ENCODE measurements around the gene RALY. TPM values are rescaled to one million over a fixed set of nuclear protein-coding genes. Genes with fewer than 3 reads are reported as not detected.

RALY gene
- total RNA-seq, 4 donors from 2014 or later = 71.6 to 166 (median 149) TPM

DNA sequence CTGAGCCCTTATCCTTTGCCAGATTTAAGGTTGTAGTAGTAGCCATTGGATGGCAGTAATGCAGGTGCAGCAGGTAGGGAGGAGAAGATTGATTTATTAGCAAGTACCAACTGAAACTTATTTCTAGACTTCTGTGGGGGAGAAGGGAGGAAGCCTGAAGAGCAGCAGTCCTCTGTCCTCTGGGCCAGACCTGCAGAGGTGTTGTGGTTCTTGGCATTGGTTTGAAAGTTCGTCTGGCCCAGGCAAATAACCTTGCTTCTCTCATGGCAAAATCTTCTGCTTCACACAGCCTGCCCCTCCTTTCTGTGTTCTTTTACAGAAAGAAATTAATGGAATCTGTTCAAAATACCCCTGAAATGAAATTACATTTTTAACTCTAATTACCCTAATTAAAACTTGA, 24.5 kb downstream of the RALY start:
- H3K4me1 ChIP-seq = peaks cover 29 to 76% (median 37%) of the 10 kb centered on the region in 4 donors
- intact Hi-C loops (cut with DNase I; ENCODE audit: low total_unique reads) = no loop called here
- 59% methylated on average over 1 of the region's 1 CpG; no CpG with 5 or more reads in 1 of the 2 donors for WGBS, 2 donors (ENCODE audit: low coverage in 1 of 2)

DNA sequence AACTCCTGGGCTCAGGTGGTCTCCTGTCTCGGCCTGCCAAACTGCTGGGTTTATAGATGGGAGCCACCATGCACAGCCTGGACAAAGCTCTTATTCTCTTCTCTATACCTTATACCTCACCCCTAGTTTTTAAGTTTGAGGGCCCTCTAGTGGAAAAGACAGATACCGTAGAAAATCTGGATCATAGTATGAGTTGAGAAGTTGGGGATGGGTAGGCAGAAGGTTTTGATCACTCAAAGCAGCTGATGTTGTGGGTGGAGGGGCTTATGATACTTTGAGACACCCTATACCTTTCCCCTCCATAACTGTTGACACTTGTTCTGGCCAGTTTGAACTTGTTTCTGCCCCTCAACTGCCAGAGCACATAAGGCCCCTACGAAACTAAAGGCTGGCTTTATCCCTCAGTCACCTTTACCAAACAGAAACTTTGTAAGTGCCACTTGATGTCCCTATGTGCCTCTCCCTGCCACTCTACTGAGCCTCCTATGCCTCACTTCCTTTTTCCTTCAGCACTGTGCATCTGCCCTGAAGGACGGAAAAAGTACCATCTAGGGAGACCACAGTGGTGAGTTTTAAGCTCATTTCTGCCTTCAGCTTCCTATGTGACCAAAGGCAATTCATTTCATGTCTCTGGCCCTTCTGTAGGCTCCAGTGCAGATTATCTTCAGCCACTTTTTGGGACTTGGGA, 28.6 kb downstream of the RALY start:
- in situ Hi-C loops (cut with MboI; ENCODE audit: low pct_ligation_motif_present in 1 of 4, low pct_unique_long_range_greater_than_20kb in 1 of 4, low sequenced_read_pairs in 3 of 4) (no loop called here), intact Hi-C loops (cut with DNase I; ENCODE audit: low total_unique reads) (no loop called here)
- H3K4me1 ChIP-seq = peaks cover 28 to 76% (median 41%) of the 10 kb centered on the region in 4 donors
- no peaks in the 10 kb centered on the region for H3K9me3 ChIP-seq
- H3K27me3 ChIP-seq = no peaks in the 10 kb centered on the region
- no peak for TF ChIP-seq POLR2AphosphoS5 (IDR thresholded peaks at IDR 0.05)
- TF ChIP-seq, protein P1, sequence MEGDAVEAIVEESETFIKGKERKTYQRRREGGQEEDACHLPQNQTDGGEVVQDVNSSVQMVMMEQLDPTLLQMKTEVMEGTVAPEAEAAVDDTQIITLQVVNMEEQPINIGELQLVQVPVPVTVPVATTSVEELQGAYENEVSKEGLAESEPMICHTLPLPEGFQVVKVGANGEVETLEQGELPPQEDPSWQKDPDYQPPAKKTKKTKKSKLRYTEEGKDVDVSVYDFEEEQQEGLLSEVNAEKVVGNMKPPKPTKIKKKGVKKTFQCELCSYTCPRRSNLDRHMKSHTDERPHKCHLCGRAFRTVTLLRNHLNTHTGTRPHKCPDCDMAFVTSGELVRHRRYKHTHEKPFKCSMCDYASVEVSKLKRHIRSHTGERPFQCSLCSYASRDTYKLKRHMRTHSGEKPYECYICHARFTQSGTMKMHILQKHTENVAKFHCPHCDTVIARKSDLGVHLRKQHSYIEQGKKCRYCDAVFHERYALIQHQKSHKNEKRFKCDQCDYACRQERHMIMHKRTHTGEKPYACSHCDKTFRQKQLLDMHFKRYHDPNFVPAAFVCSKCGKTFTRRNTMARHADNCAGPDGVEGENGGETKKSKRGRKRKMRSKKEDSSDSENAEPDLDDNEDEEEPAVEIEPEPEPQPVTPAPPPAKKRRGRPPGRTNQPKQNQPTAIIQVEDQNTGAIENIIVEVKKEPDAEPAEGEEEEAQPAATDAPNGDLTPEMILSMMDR (IDR thresholded peaks at IDR 0.05) = peak in 2 of 5 experiments; percentile 14 to 16
- H3K4me3 ChIP-seq = no peak overlapping the region
- 78 to 83% methylated on average over 3 to 4 of the region's 4 CpGs for WGBS, 2 donors (ENCODE audit: low coverage in 1 of 2)
- no peak overlapping the region for H3K27ac ChIP-seq
- DNase-seq = no peak
- no peaks in the 10 kb centered on the region for H3K36me3 ChIP-seq

More for the DNA sequence above, 24.5 kb downstream of the RALY start:
- H3K27ac ChIP-seq = no peak overlapping the region
- TF ChIP-seq, protein P1 (IDR thresholded peaks at IDR 0.05) = no peak
- no peak for TF ChIP-seq POLR2AphosphoS5 (IDR thresholded peaks at IDR 0.05)
- no peak for TF ChIP-seq EP300 (IDR thresholded peaks at IDR 0.05; ENCODE audit: low read depth)
- no peak for TF ChIP-seq POLR2A (IDR thresholded peaks at IDR 0.05)
- no peak overlapping the region for H3K4me3 ChIP-seq
- no peaks in the 10 kb centered on the region for H3K27me3 ChIP-seq
- no peaks in the 10 kb centered on the region for H3K36me3 ChIP-seq
- in situ Hi-C loops (cut with MboI; ENCODE audit: low pct_ligation_motif_present in 1 of 4, low pct_unique_long_range_greater_than_20kb in 1 of 4, low sequenced_read_pairs in 3 of 4) = no loop called here
- no peak for DNase-seq
- H3K9me3 ChIP-seq = no peaks in the 10 kb centered on the region

DNA sequence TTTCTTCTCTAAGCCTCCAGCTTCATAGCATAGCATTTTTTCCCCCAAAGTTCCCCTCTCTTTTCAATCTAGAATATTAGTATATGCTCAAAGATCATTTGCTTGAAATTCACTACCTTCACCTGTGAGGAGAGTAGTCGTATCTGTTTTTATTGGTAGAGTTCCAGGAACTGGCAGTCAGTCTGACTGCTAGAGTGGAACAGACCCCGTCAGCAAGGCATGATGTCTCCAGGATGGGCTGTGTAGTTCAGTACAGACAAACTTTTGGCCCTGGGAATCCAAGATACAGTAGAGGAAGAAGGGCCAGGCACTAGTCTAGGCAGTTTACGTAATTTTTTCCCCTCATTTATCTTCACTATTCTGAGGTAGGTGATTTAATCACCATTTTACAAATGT, 29.1 kb downstream of the RALY start:
- no peak overlapping the region for H3K4me3 ChIP-seq
- peaks cover 25 to 75% (median 41%) of the 10 kb centered on the region in 4 donors for H3K4me1 ChIP-seq
- 45 to 71% methylated on average over 2 to 3 of the region's 3 CpGs for WGBS, 2 donors (ENCODE audit: low coverage in 1 of 2)
- no peaks in the 10 kb centered on the region for H3K9me3 ChIP-seq
- DNase-seq = no peak
- in situ Hi-C loops (cut with MboI; ENCODE audit: low pct_ligation_motif_present in 1 of 4, low pct_unique_long_range_greater_than_20kb in 1 of 4, low sequenced_read_pairs in 3 of 4) = no loop called here
- intact Hi-C loops (cut with DNase I; ENCODE audit: low total_unique reads) = no loop called here
- no peak for TF ChIP-seq POLR2A (IDR thresholded peaks at IDR 0.05)
- no peak for TF ChIP-seq POLR2AphosphoS5 (IDR thresholded peaks at IDR 0.05)
- TF ChIP-seq, protein P1 (IDR thresholded peaks at IDR 0.05) = no peak
- TF ChIP-seq EP300 (IDR thresholded peaks at IDR 0.05; ENCODE audit: low read depth) = no peak
- no peaks in the 10 kb centered on the region for H3K36me3 ChIP-seq
- no peaks in the 10 kb centered on the region for H3K27me3 ChIP-seq
- no peak overlapping the region for H3K27ac ChIP-seq

DNA sequence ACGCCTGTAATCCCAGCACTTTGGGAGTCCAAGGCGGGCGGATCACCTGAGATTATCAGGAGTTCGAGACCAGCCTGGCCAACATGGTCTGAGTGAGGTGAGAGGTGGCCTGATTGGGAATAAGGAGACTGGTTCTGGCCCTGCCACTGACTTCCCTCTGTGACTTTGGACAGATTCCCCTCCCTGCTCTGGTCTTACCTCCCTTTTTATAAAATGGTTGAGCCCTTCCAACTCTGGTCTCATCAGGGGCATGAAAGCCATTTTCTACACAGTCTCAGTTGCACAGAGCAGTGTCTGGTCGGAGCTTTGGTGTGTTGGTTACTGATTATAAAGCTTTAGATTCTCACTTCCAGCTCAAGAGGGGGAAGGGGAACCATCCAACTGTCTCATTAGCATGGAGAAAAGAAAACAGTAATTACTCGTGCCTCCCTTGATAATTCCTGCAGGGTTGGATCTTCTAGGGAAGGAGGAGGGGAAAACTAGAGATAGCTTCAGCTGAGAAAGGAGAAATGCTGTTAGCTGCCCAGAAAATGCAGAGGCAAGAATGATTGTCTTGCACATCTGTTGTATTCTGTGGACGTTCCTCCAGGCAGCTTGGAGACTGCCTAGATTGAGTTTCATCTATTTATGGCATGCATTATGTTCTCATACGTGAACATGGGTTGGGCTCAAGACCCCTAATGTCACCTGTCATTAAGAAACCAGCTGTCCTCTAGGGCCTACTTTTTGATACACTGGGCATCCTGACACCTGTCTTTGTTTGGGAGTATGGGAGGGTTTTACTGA, 30.4 kb downstream of the RALY start:
- intact Hi-C loops (cut with DNase I; ENCODE audit: low total_unique reads) (no loop called here), in situ Hi-C loops (cut with MboI; ENCODE audit: low pct_ligation_motif_present in 1 of 4, low pct_unique_long_range_greater_than_20kb in 1 of 4, low sequenced_read_pairs in 3 of 4) (no loop called here)
- DNase-seq = no peak
- Histone ChIP-seq H3K4me1 (peaks cover 25 to 63% (median 38%) of the 10 kb centered on the region in 4 donors), H3K27me3 (no peaks in the 10 kb centered on the region), H3K27ac (peak overlapping the region in 1 of 4 donors; percentile 71), H3K9me3 (no peaks in the 10 kb centered on the region), H3K4me3 (no peak overlapping the region), H3K36me3 (no peaks in the 10 kb centered on the region)
- TF ChIP-seq, protein P1 (IDR thresholded peaks at IDR 0.05) = no peak
- TF ChIP-seq POLR2A (IDR thresholded peaks at IDR 0.05) (no peak), EP300 (IDR thresholded peaks at IDR 0.05; ENCODE audit: low read depth) (no peak), POLR2AphosphoS5 (IDR thresholded peaks at IDR 0.05) (no peak)
- WGBS, 2 donors (ENCODE audit: low coverage in 1 of 2) = 17 to 60% methylated on average over 1 to 8 of the region's 8 CpGs
